ENCODE results near the gene ITGA1. TPM values are rescaled to one million over a fixed set of nuclear protein-coding genes. Genes with fewer than 3 reads are reported as not detected.

ITGA1 gene
- total and polyA plus RNA-seq, 2 donors (not counting 1 experiment from before 2014, with no cell fraction given), result 0.74 TPM; not detected in 1

DNA sequence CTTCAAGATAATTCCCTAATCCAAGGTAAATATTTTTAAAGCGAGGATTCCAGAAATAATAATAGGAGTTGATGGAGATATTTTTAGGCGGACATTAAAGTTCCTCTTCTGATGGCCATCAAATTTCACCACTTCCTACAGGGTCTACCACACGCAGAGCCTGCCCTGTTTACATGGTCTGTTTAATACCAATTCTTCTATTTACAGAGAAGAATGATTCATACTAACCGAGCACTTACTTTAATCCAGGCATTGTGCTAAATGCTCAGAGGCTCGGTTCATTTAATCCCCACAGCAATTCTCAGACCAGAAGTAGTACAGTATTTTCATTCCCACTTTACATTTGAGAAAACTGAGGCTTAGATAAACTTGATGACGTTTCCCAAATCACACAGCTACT, 3.0 kb upstream of the ITGA1 start:
- Histone ChIP-seq H3K27ac (ENCODE audit: low read length in 2 of 2) (no peak overlapping the region), H3K79me2 (ENCODE audit: control insufficient read depth, insufficient read depth, low read length) (no peaks in the 10 kb centered on the region), H2AFZ (ENCODE audit: insufficient read depth, low read depth, low read length, poor library complexity, severe bottlenecking) (no peak overlapping the region), H3K9me3 (ENCODE audit: control extremely low read depth in 1 of 3, control insufficient read depth in 2 of 3, insufficient read depth in 1 of 3, low read length in 2 of 3) (no peaks in the 10 kb centered on the region), H3K36me3 (replicated peaks in 1 of 2; ENCODE audit: control extremely low read depth in 1 of 2, control insufficient read depth in 1 of 2, extremely low read depth in 1 of 2, insufficient read depth in 2 of 2, low read length in 1 of 2) (no peaks in the 10 kb centered on the region), H3K4me3 (ENCODE audit: control extremely low read depth in 1 of 5, extremely low read depth in 1 of 5, insufficient read depth in 1 of 5, low read depth in 2 of 5, low read length in 4 of 5) (no peak overlapping the region), H4K20me1 (ENCODE audit: control insufficient read depth, insufficient read depth, low read length, poor library complexity, severe bottlenecking) (no peaks in the 10 kb centered on the region), H3K27me3 (replicated peaks in 1 of 4; ENCODE audit: control extremely low read depth in 1 of 4, control insufficient read depth in 3 of 4, insufficient read depth in 4 of 4, low read length in 3 of 4) (peaks cover 0 to 55% (median 35%) of the 10 kb centered on the region in 4 experiments), H3K4me2 (replicated peaks; ENCODE audit: low read depth, low read length, poor library complexity, severe bottlenecking) (no peak overlapping the region), H3K9ac (ENCODE audit: low read length) (no peak overlapping the region), H3K4me1 (ENCODE audit: control insufficient read depth in 2 of 2, insufficient read depth in 2 of 2, low read length in 2 of 2) (peaks cover 13 to 17% of the 10 kb centered on the region in 2 donors)
- ChIA-PET CTCF (no interaction called here), POLR2A (no interaction called here)
- Mint-ChIP-seq H3K27me3 (peaks cover 60% of the 10 kb centered on the region), H3K9me3 (ENCODE audit: insufficient read depth) (no peaks in the 10 kb centered on the region), H3K27ac (no peak overlapping the region), H3K4me1 (peaks cover 19% of the 10 kb centered on the region), H3K4me3 (no peak overlapping the region)
- ATAC-seq (ENCODE audit: low read depth), result no peak
- no peak for DNase-seq
- 71% methylated on average over 2 of the region's 6 CpGs for WGBS (ENCODE audit: insufficient coverage)
- intact Hi-C loops (cut with micrococcal nuclease), result no loop called here
- TF ChIP-seq, protein P1, sequence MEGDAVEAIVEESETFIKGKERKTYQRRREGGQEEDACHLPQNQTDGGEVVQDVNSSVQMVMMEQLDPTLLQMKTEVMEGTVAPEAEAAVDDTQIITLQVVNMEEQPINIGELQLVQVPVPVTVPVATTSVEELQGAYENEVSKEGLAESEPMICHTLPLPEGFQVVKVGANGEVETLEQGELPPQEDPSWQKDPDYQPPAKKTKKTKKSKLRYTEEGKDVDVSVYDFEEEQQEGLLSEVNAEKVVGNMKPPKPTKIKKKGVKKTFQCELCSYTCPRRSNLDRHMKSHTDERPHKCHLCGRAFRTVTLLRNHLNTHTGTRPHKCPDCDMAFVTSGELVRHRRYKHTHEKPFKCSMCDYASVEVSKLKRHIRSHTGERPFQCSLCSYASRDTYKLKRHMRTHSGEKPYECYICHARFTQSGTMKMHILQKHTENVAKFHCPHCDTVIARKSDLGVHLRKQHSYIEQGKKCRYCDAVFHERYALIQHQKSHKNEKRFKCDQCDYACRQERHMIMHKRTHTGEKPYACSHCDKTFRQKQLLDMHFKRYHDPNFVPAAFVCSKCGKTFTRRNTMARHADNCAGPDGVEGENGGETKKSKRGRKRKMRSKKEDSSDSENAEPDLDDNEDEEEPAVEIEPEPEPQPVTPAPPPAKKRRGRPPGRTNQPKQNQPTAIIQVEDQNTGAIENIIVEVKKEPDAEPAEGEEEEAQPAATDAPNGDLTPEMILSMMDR (IDR thresholded peaks at IDR 0.05), result no peak
- TF ChIP-seq EZH2 (IDR thresholded peaks at IDR 0.05; ENCODE audit: borderline replicate concordance, insufficient read depth, low read depth, low read length, poor library complexity, severe bottlenecking), result no peak

DNA sequence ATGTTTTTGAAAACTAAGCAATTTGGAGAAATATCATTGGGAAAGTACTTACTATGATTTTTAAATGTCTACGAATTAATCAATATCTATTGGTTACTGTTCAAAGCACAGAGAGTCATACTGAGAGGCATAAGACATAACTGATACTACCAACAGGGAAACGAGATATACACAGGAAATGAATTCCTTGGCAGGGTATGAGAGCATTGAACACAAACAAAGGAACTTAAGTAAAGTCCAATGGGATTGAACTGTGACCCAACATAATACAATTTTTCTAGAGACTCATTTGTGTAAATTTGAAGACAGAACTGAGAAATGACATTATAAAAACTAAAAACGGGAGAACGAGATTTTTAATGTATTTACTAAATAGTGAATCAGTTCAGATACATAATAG, 1.3 kb upstream of the ITGA1 start:
- CTCF ChIA-PET, result interaction anchor here (1.0 to 1.9 kb wide), 5 partner anchors 13 to 311 kb away, joined by 3 to 7 read pairs (median 4); no protein-coding TSS in a partner anchor
- Histone ChIP-seq H3K9me3 (ENCODE audit: control extremely low read depth in 1 of 3, control insufficient read depth in 2 of 3, insufficient read depth in 1 of 3, low read length in 2 of 3) (peaks cover 0 to 1% (median 0%) of the 10 kb centered on the region in 3 donors), H3K4me3 (ENCODE audit: control extremely low read depth in 1 of 5, extremely low read depth in 1 of 5, insufficient read depth in 1 of 5, low read depth in 2 of 5, low read length in 4 of 5) (no peak overlapping the region), H2AFZ (ENCODE audit: insufficient read depth, low read depth, low read length, poor library complexity, severe bottlenecking) (no peak overlapping the region), H3K4me2 (replicated peaks; ENCODE audit: low read depth, low read length, poor library complexity, severe bottlenecking) (no peak overlapping the region), H3K27ac (ENCODE audit: low read length in 2 of 2) (no peak overlapping the region), H3K4me1 (ENCODE audit: control insufficient read depth in 2 of 2, insufficient read depth in 2 of 2, low read length in 2 of 2) (peaks cover 13 to 17% of the 10 kb centered on the region in 2 donors), H3K9ac (ENCODE audit: low read length) (no peak overlapping the region), H3K79me2 (ENCODE audit: control insufficient read depth, insufficient read depth, low read length) (no peaks in the 10 kb centered on the region), H3K36me3 (replicated peaks in 1 of 2; ENCODE audit: control extremely low read depth in 1 of 2, control insufficient read depth in 1 of 2, extremely low read depth in 1 of 2, insufficient read depth in 2 of 2, low read length in 1 of 2) (no peaks in the 10 kb centered on the region), H3K27me3 (replicated peaks in 1 of 4; ENCODE audit: control extremely low read depth in 1 of 4, control insufficient read depth in 3 of 4, insufficient read depth in 4 of 4, low read length in 3 of 4) (peaks cover 0 to 55% (median 34%) of the 10 kb centered on the region in 4 experiments), H4K20me1 (ENCODE audit: control insufficient read depth, insufficient read depth, low read length, poor library complexity, severe bottlenecking) (no peaks in the 10 kb centered on the region)
- Mint-ChIP-seq H3K27me3 (peaks cover 60% of the 10 kb centered on the region), H3K4me1 (peaks cover 19% of the 10 kb centered on the region), H3K9me3 (ENCODE audit: insufficient read depth) (no peaks in the 10 kb centered on the region), H3K4me3 (no peak overlapping the region), H3K27ac (no peak overlapping the region)
- intact Hi-C loops (cut with micrococcal nuclease), result no loop called here
- POLR2A ChIA-PET, result no interaction called here
- no peak for TF ChIP-seq EZH2 (IDR thresholded peaks at IDR 0.05; ENCODE audit: borderline replicate concordance, insufficient read depth, low read depth, low read length, poor library complexity, severe bottlenecking)
- TF ChIP-seq, protein P1 (IDR thresholded peaks at IDR 0.05), result no peak
- no peak for ATAC-seq (ENCODE audit: low read depth)
- DNase-seq, result no peak
- no CpG with 5 or more reads among the region's 4 CpGs for WGBS (ENCODE audit: insufficient coverage)

Data from B cell (primary cell).